OCI-LY7 (cell line): ENCODE measurements around the gene RPRD2. TPM values are rescaled to one million over a fixed set of nuclear protein-coding genes. Genes with fewer than 3 reads are reported as not detected.

ENCODE experiments used
- BruUV-seq: library from RNA; stranded (reverse); fragments of 400-500 nt; replicated peaks from 2 replicates; lab custom pipeline; 2021; lab: Mats Ljungman, UMichigan
- CTCF ChIA-PET: fragments of 300-600 bp; sonication (Branson Sonifier 250); formaldehyde crosslinking; loops from one replicate; lab custom pipeline; 2022; ENCODE audit warnings: antibody characterized with exemption; ENCODE audit not compliant: unreplicated experiment; lab: Charles Lee
- POLR2A ChIA-PET: fragments of 300-600 bp; sonication (Branson Sonifier 250); formaldehyde crosslinking; loops from one replicate; lab custom pipeline; 2022; ENCODE audit warnings: antibody characterized with exemption; lab: Charles Lee
- DNase-seq: peaks from one replicate; pipeline ENCODE4 v3.0.0-alpha.2; 2015; ENCODE audit warnings: low spot score
- H2AFZ ChIP-seq: fragments of 200-600 bp; sonication (generic), shearing (Covaris generic); 2 replicates; pipeline ENCODE4 v1.6.1; 2014; ENCODE audit warnings: mild to moderate bottlenecking, antibody characterized with exemption, low read length, moderate library complexity
- H3K27ac ChIP-seq: fragments of 200-600 bp; sonication (generic); 2 replicates; pipeline ENCODE4 v1.5.1; 2014; ENCODE audit warnings: mixed run types, low read depth, mild to moderate bottlenecking, moderate library complexity, low read length, inconsistent platforms; ENCODE audit not compliant: poor library complexity, severe bottlenecking
- H3K36me3 ChIP-seq: fragments of 200-600 bp; sonication (generic); 2 replicates; pipeline ENCODE4 v1.6.1; 2014; ENCODE audit warnings: mild to moderate bottlenecking, antibody characterized with exemption, low read length, moderate library complexity, mixed read lengths; ENCODE audit not compliant: insufficient read depth
- H3K4me1 ChIP-seq: fragments of 200-600 bp; sonication (generic); 2 replicates; pipeline ENCODE4 v1.5.1; 2014; ENCODE audit warnings: mild to moderate bottlenecking, low read length; ENCODE audit not compliant: insufficient read depth, poor library complexity, severe bottlenecking
- H3K4me2 ChIP-seq: fragments of 200-600 bp; sonication (generic); 2 replicates; pipeline ENCODE4 v1.6.1; 2014; ENCODE audit warnings: mild to moderate bottlenecking, low read length
- H3K4me3 ChIP-seq: fragments of 200-600 bp; sonication (generic); 2 replicates; pipeline ENCODE4 v1.5.1; 2014; ENCODE audit warnings: mild to moderate bottlenecking, low read depth, low read length; ENCODE audit not compliant: poor library complexity, severe bottlenecking
- H3K79me2 ChIP-seq: fragments of 200-600 bp; sonication (generic); 2 replicates; pipeline ENCODE4 v1.6.1; 2016; ENCODE audit warnings: low read depth, mild to moderate bottlenecking, low read length, moderate library complexity, mixed read lengths; ENCODE audit not compliant: insufficient read depth
- H3K9me2 ChIP-seq: fragments of 200-600 bp; sonication (generic); 2 replicates; pipeline ENCODE4 v1.6.1; 2016; ENCODE audit warnings: mild to moderate bottlenecking, low read length, mixed read lengths; ENCODE audit not compliant: insufficient read depth
- H3K9me3 ChIP-seq: fragments of 200-600 bp; sonication (generic); 2 replicates; pipeline ENCODE4 v1.6.1; 2014; ENCODE audit warnings: mild to moderate bottlenecking, mixed run types, low read length, mixed read lengths
- H4K20me1 ChIP-seq: fragments of 200-600 bp; sonication (generic); 2 replicates; pipeline ENCODE4 v1.6.1; 2014; ENCODE audit warnings: mild to moderate bottlenecking, antibody characterized with exemption, low read length, moderate library complexity, mixed read lengths; ENCODE audit not compliant: insufficient read depth
- CTCF ChIP-seq: fragments of 200-600 bp; sonication (generic); conservative IDR thresholded peaks from 2 replicates; pipeline ENCODE4 v1.5.1; 2014; ENCODE audit warnings: mild to moderate bottlenecking, antibody characterized with exemption, low read length, moderate library complexity, mixed read lengths
- EZH2phosphoT487 ChIP-seq: fragments of 200-600 bp; sonication (generic); IDR thresholded peaks from 2 replicates; pipeline ENCODE4 v1.6.1; 2018; ENCODE audit warnings: low read depth, borderline replicate concordance, mild to moderate bottlenecking, mixed run types, antibody characterized with exemption, low read length, moderate library complexity, mixed read lengths
- intact Hi-C: fragments of 100-400 bp; cut with micrococcal nuclease; formaldehyde crosslinking; loops from one replicate; pipeline ENCODE4 v1.10.0; 2022; ENCODE audit not compliant: unreplicated experiment
- total RNA-seq, 2 experiments: library from RNA; depleted of rRNA in 1 of 2; stranded (reverse); fragments of >200 nt in 1 of 2; shearing (Covaris generic) in 1 of 2; gene quantifications; 2 replicates each; pipeline ENCODE4 v1.2.3, GENCODE V29; 2014 to 2022

The RPRD2 gene
- total RNA-seq, 2 experiments from 2014 or later: 17.0 to 39.7 TPM

- POLR2A ChIA-PET: interaction anchor here (0.8 kb wide), 1 partner anchor 10 kb away, joined by 4 read pairs; no protein-coding TSS in a partner anchor
- DNase-seq: no peak
- intact Hi-C loops: no loop called here
- Histone ChIP-seq H3K4me3 (no peak overlapping the region), H3K4me1 (no peaks in the 10 kb centered on the region), H4K20me1 (no peaks in the 10 kb centered on the region), H3K9me3 (no peaks in the 10 kb centered on the region), H3K4me2 (no peak overlapping the region), H3K27ac (no peak overlapping the region), H3K9me2 (no peaks in the 10 kb centered on the region), H3K36me3 (peaks cover 33% of the 10 kb centered on the region), H3K79me2 (no peaks in the 10 kb centered on the region), H2AFZ (no peak overlapping the region)
- TF ChIP-seq CTCF (no peak), EZH2phosphoT487 (no peak)
- CTCF ChIA-PET: no interaction called here
- BruUV-seq: no TSS peak
Observed at GRCh38 chr1:150474869-150475268, 110.9 kb downstream of the RPRD2 start.

GRCh38 chr1:150476754-150477153 lies 112.8 kb downstream of the RPRD2 start:
- BruUV-seq: no TSS peak
- CTCF ChIA-PET: no interaction called here

More at GRCh38 chr1:150476754-150477153, 112.8 kb downstream of the RPRD2 start:
- peaks cover 15% of the 10 kb centered on the region for H3K36me3 ChIP-seq
- no peaks in the 10 kb centered on the region for H3K4me1 ChIP-seq
- H3K9me2 ChIP-seq: no peaks in the 10 kb centered on the region
- no peak overlapping the region for H2AFZ ChIP-seq
- H3K9me3 ChIP-seq: no peaks in the 10 kb centered on the region
- no peaks in the 10 kb centered on the region for H3K79me2 ChIP-seq
- no peak overlapping the region for H3K4me2 ChIP-seq
- H4K20me1 ChIP-seq: no peaks in the 10 kb centered on the region
- intact Hi-C loops: no loop called here
- no peak overlapping the region for H3K27ac ChIP-seq
- H3K4me3 ChIP-seq: no peak overlapping the region
- DNase-seq: no peak
- POLR2A ChIA-PET: no interaction called here
- TF ChIP-seq EZH2phosphoT487 (no peak), CTCF (no peak)
